ENCODE results near the gene BTNL9. TPM values are rescaled to one million over a fixed set of nuclear protein-coding genes. Genes with fewer than 3 reads are reported as not detected.

The BTNL9 gene
- total RNA-seq, result 17.1 TPM

DNA sequence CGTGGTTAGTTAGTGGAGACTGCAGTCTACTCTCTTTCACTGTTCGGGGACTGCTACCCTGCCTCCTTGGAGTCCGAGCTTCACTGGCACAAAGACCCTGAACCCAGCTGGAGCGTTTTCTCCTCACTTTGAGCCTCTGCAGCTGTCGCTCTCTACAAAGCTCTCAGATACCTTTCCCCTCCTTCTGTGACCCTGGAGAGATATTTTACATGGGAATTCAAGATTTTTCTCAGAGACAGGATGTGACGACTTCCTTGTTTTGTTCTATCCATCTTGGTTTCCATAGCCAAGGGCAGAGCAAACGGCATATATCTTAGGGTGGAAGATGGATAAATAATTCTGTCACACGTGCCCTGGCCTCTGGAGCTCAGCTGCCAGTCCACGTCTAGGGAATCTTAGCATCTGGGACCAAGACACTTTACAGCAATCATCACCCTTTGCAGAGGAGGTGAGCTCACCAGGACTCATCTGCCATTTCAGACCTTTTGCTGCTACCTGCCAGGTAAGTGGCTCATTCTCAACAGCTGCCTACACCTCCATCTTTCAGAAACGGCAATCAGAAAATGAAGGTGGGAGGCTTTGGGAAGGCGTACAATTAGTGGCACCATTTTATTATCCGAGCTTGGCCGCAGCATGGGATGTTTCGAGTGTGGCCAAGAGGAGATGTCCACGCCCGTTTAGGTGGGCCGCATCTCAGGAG, at the start of gene BTNL9:
Gene BTNL9 (plus strand): TSS at position 336 of the 700 bp plus-strand sequence. CDS start 5,224 bp downstream, outside the sequence.

Small RNA genes lying within 50 kb of the gene (small RNA-seq; reads per million reads assigned to genes)
- gene MIR8089 (ENCODE audit: low replicate concordance) (not detected), gene RNU6-1036P (ENCODE audit: low replicate concordance) (not detected)

Other genes with a start within 250 kb of the BTNL9 start
- 103 TPM for gene MGAT1, start 237.5 kb upstream of the BTNL9 start, total RNA-seq
- gene ZFP62, start 179.0 kb upstream of the BTNL9 start, total RNA-seq, result 33.6 TPM
- 0.47 TPM for gene BTNL8, start 141.1 kb upstream of the BTNL9 start, total RNA-seq
- not detected for gene BTNL3, start 51.4 kb upstream of the BTNL9 start, total RNA-seq
- gene OR2V1, start 90.9 kb downstream of the BTNL9 start, total RNA-seq, result not detected
- gene OR2V2, start 107.3 kb downstream of the BTNL9 start, total RNA-seq, result not detected
- gene TRIM7, start 164.9 kb downstream of the BTNL9 start, total RNA-seq, result 5.5 TPM
- 22.5 TPM for gene TRIM41, start 183.0 kb downstream of the BTNL9 start, total RNA-seq
- 5,159 TPM for gene RACK1, start 203.6 kb downstream of the BTNL9 start, total RNA-seq
- gene TRIM52, start 220.9 kb downstream of the BTNL9 start, total RNA-seq, result 17.7 TPM